ENCODE measurements around the gene ZNF280A. TPM values are rescaled to one million over a fixed set of nuclear protein-coding genes. Genes with fewer than 3 reads are reported as not detected.

Gene ZNF280A
- total RNA-seq, 2 donors from 2014 or later = not detected

DNA sequence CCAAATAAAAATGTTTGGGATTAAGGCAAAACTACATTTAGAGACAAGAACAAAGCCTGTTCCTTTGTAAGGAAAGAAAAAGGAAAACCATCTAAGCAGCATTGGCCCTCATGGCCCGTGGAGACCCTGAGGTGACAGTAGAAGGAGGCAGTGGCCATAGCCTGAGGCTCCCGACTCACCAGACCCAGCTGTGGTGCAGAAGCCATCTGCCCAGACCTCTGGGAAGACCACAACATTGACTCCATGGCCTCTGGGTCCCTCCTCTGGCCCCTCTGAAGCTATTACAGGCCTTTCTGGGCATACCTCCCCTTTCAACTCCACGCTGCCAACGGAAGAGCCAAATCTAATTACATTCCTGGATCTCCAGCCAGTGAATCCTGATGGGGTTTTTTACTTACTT, 32.6 kb upstream of the ZNF280A start:
- Mint-ChIP-seq H3K9me3 (no peaks in the 10 kb centered on the region), H3K27ac (no peak overlapping the region), H3K36me3 (ENCODE audit: insufficient read depth in 2 of 2) (no peaks in the 10 kb centered on the region), H3K4me1 (ENCODE audit: low read depth) (no peaks in the 10 kb centered on the region), H3K4me3 (no peak overlapping the region), H3K27me3 (ENCODE audit: low read depth) (no peaks in the 10 kb centered on the region)
- ATAC-seq (replicated peaks in 1 of 2) = no peak
- DNase-seq = no peak

DNA sequence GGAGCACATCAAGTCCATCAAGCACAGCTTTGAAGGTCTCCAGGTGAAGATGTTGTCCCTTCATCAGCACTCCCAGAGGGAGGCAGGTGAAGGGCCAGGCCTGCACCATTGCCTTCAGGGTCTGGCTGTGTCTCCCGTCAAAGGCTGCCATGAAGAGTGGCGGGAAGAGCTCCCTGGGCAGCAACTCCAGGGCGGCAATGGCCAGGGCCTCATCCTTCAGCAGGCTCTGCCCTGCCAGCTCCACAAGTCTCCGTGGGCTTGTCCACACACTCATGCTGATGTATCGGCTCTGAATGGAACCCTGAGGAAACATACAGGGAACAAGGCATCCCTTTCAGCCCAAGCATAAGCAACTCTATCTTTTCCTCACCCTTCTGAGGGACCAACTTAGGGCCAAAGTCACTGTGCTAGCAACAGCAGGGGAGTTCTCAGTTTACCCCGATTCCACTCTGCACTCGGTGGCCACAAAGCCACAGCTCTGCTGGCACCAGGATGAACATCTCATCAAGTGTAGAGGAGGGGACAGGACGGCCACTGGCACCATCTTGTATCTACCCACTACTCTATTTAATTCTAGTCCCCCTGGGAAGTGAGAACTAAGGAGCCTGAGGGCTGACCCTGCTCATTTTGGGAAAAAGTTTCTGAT, 30.8 kb upstream of the ZNF280A start:
- Mint-ChIP-seq H3K9me3 (no peaks in the 10 kb centered on the region), H3K27ac (no peak overlapping the region), H3K4me3 (no peak overlapping the region), H3K27me3 (ENCODE audit: low read depth) (no peaks in the 10 kb centered on the region), H3K4me1 (ENCODE audit: low read depth) (no peaks in the 10 kb centered on the region), H3K36me3 (ENCODE audit: insufficient read depth in 2 of 2) (no peaks in the 10 kb centered on the region)
- ATAC-seq (replicated peaks in 1 of 2) = no peak
- no peak for DNase-seq

DNA sequence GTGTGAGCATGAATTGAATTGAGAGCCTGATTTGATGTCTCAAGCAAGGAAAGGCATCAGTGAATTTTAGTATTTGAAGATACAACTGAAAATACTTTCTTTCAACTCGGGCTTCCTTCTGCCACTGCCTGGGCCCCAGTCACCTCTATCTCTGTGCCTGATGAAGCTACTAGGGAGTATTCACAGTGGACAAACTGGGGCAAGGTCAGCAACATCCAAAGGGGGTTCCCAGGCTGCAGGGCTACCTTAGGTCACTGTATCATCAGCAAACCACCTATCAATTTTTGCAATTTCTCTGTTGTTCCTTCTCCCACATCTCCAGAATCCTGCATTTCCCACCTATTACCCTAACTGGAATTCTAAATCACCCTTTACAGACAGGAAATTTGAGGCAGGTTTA, 28.8 kb upstream of the ZNF280A start:
- Mint-ChIP-seq H3K27me3 (ENCODE audit: low read depth) (no peaks in the 10 kb centered on the region), H3K9me3 (no peaks in the 10 kb centered on the region), H3K36me3 (ENCODE audit: insufficient read depth in 2 of 2) (no peaks in the 10 kb centered on the region), H3K4me1 (ENCODE audit: low read depth) (no peaks in the 10 kb centered on the region), H3K27ac (no peak overlapping the region), H3K4me3 (no peak overlapping the region)
- ATAC-seq (replicated peaks in 1 of 2) (no peak), DNase-seq (no peak)

DNA sequence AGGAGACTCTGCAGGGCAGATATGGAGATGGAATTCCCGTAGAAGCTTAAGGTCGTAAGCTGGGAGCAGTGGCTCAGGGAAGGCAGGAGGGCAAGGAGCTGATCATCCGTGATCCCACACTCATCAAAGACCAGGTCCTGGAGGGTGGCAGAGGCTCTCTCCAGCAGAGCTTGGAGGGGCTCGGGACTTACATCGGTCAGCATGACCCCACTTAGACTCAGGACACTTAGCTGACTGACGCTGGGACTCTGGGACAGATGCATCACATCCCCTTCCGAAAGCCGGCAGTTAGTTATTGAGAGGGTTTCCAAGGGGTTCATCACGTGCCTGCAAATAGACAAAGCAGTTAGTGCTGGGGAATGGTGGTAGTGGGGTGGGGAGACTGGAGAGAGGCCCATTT, 28.2 kb upstream of the ZNF280A start:
- no peak for ATAC-seq (replicated peaks in 1 of 2)
- no peak overlapping the region for H3K4me3 Mint-ChIP-seq
- H3K9me3 Mint-ChIP-seq = no peaks in the 10 kb centered on the region
- no peaks in the 10 kb centered on the region for H3K4me1 Mint-ChIP-seq (ENCODE audit: low read depth)
- no peaks in the 10 kb centered on the region for H3K27me3 Mint-ChIP-seq (ENCODE audit: low read depth)
- no peaks in the 10 kb centered on the region for H3K36me3 Mint-ChIP-seq (ENCODE audit: insufficient read depth in 2 of 2)
- no peak overlapping the region for H3K27ac Mint-ChIP-seq
- DNase-seq = no peak

DNA sequence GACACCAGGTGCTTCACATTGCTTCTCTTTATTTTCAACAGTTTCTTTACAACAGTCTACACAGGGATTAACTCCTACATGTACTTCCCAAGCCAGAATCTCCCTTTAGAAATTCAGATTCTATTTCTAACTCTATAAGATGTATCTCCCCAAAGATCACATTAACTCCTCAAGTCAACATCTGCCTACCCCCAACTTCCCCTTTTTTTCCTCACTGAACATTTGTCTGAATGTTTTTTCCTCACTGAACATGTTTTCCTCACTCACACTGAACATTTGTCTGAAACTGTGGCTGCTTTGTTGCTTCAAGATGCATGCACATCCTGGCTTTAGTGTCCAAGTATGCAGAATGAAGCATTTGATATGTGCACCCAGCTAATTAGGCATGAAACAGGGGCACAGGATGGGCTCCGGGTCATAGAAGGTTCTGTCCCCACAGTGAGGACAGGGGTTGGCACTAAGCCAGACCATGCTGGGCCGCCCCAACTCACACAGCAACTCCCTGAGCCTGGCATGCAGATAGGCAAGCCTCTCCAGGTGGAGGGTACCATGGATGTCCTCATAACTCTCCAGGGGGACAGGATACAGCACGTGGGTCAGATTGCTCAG, 27.7 kb upstream of the ZNF280A start:
- Mint-ChIP-seq H3K36me3 (ENCODE audit: insufficient read depth in 2 of 2) (no peaks in the 10 kb centered on the region), H3K9me3 (no peaks in the 10 kb centered on the region), H3K27me3 (ENCODE audit: low read depth) (no peaks in the 10 kb centered on the region), H3K27ac (no peak overlapping the region), H3K4me3 (no peak overlapping the region), H3K4me1 (ENCODE audit: low read depth) (no peaks in the 10 kb centered on the region)
- no peak for DNase-seq
- no peak for ATAC-seq (replicated peaks in 1 of 2)

DNA sequence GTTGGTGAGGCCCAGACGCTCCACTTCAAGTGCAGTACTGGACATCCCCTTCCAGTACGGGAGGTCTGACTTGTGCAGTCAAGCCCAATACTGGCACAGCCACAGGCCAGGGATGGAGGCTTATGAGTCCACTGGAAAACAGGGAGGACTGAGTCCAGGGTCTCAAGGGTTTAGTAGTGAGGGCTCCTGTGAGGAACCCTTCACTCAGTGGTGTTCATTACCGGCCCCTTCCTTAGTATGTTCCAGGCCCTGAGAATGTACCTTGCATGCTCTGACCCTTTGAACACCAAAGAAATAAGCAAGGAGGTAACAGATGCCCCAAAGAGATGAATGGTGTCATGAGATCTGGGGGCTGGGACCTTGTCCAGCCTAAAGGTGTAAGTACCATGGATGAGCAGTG, 27.2 kb upstream of the ZNF280A start:
- Mint-ChIP-seq H3K9me3 (no peaks in the 10 kb centered on the region), H3K27me3 (ENCODE audit: low read depth) (peaks cover 5% of the 10 kb centered on the region), H3K36me3 (ENCODE audit: insufficient read depth in 2 of 2) (no peaks in the 10 kb centered on the region), H3K27ac (no peak overlapping the region), H3K4me1 (ENCODE audit: low read depth) (no peaks in the 10 kb centered on the region), H3K4me3 (no peak overlapping the region)
- no peak for ATAC-seq (replicated peaks in 1 of 2)
- no peak for DNase-seq

DNA sequence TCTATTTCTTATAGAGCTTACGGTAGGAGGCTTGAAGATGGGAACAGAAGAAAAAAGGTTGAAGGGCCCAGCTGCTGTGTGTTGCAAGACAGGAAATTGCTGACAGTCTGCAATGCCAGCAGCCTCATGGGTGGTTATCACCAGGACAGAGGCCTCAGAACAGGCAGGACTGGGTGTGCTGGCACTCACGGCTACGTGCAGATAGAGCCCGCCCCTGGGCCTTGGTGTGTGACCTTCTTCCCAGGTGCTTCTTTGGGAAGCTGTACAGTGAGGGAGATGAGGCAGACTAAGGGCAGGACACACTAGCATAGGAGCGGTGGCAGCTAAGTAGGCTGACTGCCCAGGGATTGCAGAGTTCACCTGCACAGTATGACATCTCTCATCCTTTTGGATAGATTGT, 26.4 kb upstream of the ZNF280A start:
- no peak for ATAC-seq (replicated peaks in 1 of 2)
- Mint-ChIP-seq H3K9me3 (no peaks in the 10 kb centered on the region), H3K27me3 (ENCODE audit: low read depth) (peaks cover 5% of the 10 kb centered on the region)

DNA sequence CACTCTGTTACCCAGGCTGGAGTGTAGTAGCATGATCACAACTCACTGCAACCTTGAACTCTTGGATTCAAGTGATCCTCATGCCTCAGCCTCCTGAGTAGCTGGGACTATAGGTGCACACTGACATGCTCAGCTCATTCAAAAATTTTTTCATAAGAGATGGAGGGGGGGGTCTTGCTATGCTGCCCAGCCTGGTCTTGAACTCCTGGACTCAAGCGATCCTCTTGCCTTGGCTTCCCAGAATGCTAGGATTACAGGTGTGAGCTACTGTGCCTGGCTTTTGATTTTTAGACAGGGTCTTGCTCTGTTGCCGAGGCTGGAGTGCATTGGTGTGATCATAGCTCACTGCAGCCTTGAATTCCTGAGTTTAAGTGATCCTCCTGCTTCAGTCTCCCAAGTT, 25.0 kb upstream of the ZNF280A start:
- H3K36me3 Mint-ChIP-seq (ENCODE audit: insufficient read depth in 2 of 2) = no peaks in the 10 kb centered on the region
- H3K9me3 Mint-ChIP-seq = no peaks in the 10 kb centered on the region
- DNase-seq = no peak
- no peak overlapping the region for H3K4me3 Mint-ChIP-seq
- no peaks in the 10 kb centered on the region for H3K4me1 Mint-ChIP-seq (ENCODE audit: low read depth)
- H3K27me3 Mint-ChIP-seq (ENCODE audit: low read depth) = peaks cover 5% of the 10 kb centered on the region
- no peak for ATAC-seq (replicated peaks in 1 of 2)
- H3K27ac Mint-ChIP-seq = no peak overlapping the region

More for the DNA sequence above, 26.4 kb upstream of the ZNF280A start:
- no peak overlapping the region for H3K27ac Mint-ChIP-seq
- H3K36me3 Mint-ChIP-seq (ENCODE audit: insufficient read depth in 2 of 2) = no peaks in the 10 kb centered on the region
- DNase-seq = no peak
- H3K4me1 Mint-ChIP-seq (ENCODE audit: low read depth) = no peaks in the 10 kb centered on the region
- no peak overlapping the region for H3K4me3 Mint-ChIP-seq

DNA sequence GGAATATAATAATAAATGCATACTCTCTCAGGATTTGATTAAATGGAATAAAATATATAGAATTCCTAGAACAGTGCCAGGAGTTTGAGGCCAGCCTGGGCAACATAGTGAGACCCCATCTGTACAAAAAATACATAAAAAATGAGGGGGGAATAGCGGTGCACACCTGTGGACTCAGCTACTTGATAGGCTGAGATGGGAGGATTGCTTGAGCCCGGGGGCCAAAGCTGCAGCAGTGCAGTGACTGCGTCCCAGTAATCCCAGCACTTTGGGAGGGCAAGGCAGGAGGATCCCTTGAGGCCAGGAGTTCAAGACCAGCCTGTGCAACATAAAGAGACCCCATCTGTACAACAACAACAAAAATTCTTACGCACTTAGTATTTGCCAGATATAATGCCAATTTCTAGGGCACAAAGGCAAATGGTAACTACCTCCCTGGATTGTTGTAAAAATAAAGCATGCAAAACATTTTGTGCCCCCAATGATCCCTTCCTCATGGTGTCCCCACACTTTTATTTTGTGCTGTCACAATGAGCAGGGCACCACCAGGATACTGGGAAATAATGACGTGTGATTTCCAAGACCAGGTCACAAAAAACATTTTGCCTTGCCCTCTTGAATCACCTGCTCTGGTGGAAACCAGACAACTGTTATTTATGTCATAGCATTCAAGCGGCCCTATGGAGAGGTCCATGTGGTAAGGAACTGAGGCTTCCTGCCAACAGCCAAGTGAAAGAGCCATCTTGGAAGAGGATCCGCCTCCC, 18.3 kb upstream of the ZNF280A start:
- DNase-seq (no peak), ATAC-seq (replicated peaks in 1 of 2) (no peak)
- Mint-ChIP-seq H3K27ac (no peak overlapping the region), H3K27me3 (ENCODE audit: low read depth) (peaks cover 5% of the 10 kb centered on the region), H3K9me3 (no peaks in the 10 kb centered on the region), H3K4me3 (no peak overlapping the region), H3K4me1 (ENCODE audit: low read depth) (no peaks in the 10 kb centered on the region), H3K36me3 (ENCODE audit: insufficient read depth in 2 of 2) (no peaks in the 10 kb centered on the region)

DNA sequence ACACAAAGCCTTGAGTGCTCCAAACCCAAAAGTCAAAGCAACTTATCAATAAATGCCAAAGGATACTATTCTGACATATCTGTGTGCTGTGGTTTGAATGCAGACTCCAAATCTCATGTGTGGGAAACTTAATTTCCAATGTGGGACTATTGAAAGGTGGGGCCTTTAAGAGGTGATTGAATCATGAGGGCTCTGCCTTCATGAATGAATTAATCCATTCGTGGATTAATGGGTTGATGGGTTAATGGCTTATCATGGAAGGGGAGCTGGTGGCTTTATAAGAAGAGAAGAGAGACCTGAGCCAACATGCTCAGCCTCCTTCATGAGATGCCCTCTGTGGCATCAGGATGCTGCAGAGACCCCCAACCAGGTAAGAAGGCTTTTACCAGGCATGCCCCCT, 16.8 kb upstream of the ZNF280A start:
- no peaks in the 10 kb centered on the region for H3K4me1 Mint-ChIP-seq (ENCODE audit: low read depth)
- ATAC-seq (replicated peaks in 1 of 2) = no peak
- H3K27ac Mint-ChIP-seq = no peak overlapping the region
- DNase-seq = no peak
- no peaks in the 10 kb centered on the region for H3K36me3 Mint-ChIP-seq (ENCODE audit: insufficient read depth in 2 of 2)
- H3K9me3 Mint-ChIP-seq = no peaks in the 10 kb centered on the region
- no peaks in the 10 kb centered on the region for H3K27me3 Mint-ChIP-seq (ENCODE audit: low read depth)
- H3K4me3 Mint-ChIP-seq = no peak overlapping the region

DNA sequence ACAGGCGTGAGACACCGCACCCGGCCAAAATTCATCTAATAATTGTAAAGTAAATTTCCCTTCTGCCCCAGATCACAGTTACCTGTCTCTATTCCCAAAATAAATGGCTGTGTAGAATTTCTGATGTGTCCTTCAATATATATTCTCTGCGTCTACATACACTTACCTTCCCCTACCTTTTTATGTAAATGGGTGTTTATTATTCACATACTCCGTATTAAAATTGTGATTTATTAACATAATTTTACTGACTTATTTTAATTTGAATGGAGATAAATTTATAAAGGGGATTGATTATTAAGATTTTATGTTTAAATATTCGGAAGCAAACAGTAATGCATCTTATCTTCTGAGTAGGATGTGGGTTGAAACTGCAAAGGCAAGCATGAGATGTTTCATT, 16.4 kb upstream of the ZNF280A start:
- DNase-seq = no peak
- no peak overlapping the region for H3K4me3 Mint-ChIP-seq
- no peaks in the 10 kb centered on the region for H3K4me1 Mint-ChIP-seq (ENCODE audit: low read depth)
- H3K27ac Mint-ChIP-seq = no peak overlapping the region
- no peaks in the 10 kb centered on the region for H3K9me3 Mint-ChIP-seq
- H3K27me3 Mint-ChIP-seq (ENCODE audit: low read depth) = no peaks in the 10 kb centered on the region
- no peak for ATAC-seq (replicated peaks in 1 of 2)
- no peaks in the 10 kb centered on the region for H3K36me3 Mint-ChIP-seq (ENCODE audit: insufficient read depth in 2 of 2)

DNA sequence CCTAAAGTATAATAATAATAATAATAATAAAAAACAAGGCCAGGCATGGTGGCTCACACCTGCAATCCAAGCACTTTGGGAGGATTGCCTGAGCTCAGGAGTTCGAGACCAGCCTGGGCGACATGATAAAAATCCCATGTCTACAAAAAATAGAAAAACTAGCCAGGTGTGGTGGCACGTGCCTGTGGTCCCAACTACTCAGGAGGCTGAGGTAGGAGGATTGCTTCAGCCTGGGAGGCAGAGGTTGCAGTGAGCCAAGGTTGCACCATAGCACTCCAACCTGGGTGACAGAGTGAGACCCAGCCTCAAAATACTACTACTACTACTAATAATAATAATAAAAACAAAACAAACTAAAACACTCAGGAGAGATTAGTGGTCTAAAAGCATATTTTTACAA, 15.6 kb upstream of the ZNF280A start:
- no peak overlapping the region for H3K4me3 Mint-ChIP-seq
- H3K4me1 Mint-ChIP-seq (ENCODE audit: low read depth) = no peaks in the 10 kb centered on the region
- DNase-seq (no peak), ATAC-seq (replicated peaks in 1 of 2) (no peak)
- H3K36me3 Mint-ChIP-seq (ENCODE audit: insufficient read depth in 2 of 2) = no peaks in the 10 kb centered on the region
- no peaks in the 10 kb centered on the region for H3K27me3 Mint-ChIP-seq (ENCODE audit: low read depth)
- no peaks in the 10 kb centered on the region for H3K9me3 Mint-ChIP-seq
- H3K27ac Mint-ChIP-seq = no peak overlapping the region

DNA sequence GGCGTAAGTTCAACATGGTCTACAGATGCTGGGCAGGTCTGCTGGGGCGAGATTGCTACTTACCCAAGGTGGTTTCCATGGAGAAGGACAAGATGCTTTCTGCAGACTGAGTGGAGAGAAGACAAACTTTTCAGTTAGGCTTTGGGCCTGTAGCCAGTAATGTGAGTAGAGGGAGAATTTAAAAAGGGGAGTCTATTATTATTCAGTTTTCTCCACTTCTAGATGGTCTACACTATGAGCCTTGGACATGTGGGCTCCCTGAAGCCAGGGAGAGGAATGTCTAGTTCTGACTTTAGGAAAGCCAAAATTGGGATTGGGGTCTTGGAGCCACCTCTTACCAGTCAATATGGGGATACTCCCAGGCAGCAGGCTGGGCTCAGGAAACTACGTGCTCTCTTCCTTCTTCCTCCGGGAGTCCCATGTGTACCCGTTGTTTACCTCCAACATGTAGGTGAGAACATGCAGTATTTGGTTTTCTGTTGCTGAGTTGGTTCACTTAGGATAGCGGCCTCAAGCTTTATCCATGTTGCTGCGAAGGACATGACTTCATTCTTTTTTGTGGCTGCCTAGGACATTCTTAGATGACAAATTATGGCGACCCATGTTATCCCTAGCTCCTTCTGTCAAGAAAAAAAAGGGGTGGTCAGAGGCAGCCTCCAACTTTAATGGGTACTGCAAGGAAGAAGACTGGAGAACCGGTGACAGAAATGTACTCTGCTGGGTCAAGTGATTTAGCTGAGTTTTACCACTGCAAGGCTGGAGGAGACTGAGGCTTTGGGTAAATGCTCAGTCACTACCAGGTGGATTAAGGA, 14.7 kb upstream of the ZNF280A start:
- ATAC-seq (replicated peaks in 1 of 2) (no peak), DNase-seq (no peak)
- Mint-ChIP-seq H3K27me3 (ENCODE audit: low read depth) (no peaks in the 10 kb centered on the region), H3K4me3 (no peak overlapping the region), H3K27ac (no peak overlapping the region), H3K9me3 (no peaks in the 10 kb centered on the region), H3K4me1 (ENCODE audit: low read depth) (no peaks in the 10 kb centered on the region), H3K36me3 (ENCODE audit: insufficient read depth in 2 of 2) (no peaks in the 10 kb centered on the region)

Measured in activated T-cell treated with anti-CD3 and anti-CD28 coated beads, Interleukin-2, amount 50 U/mL, for 72 hours (primary cell).